Activated T-cell treated with anti-CD3 and anti-CD28 coated beads, Interleukin-2, amount 50 U/mL, for 48 hours (primary cell): Measurements from ENCODE around the gene WNT5B.
"Not testable (repeated sequence)": the region's sequence is repeated elsewhere in the genome, so short reads cannot be mapped to it uniquely, and the experiment has no call there.

Experiments
- DNase-seq, 2 experiments: peaks; one replicate each; pipeline ENCODE4 v3.0.0-alpha.2; 2020

The WNT5B gene

GRCh38 chr12:1692895-1693610 lies 64.0 kb downstream of the WNT5B start:
- DNase-seq, result no peak

- DNase-seq, result not testable (repeated sequence)
Measured at GRCh38 chr12:1695097-1695496, 66.1 kb downstream of the WNT5B start.

- no peak for DNase-seq
Measured at GRCh38 chr12:1695886-1696670, 67.0 kb downstream of the WNT5B start.

GRCh38 chr12:1696800-1697199 lies 67.8 kb downstream of the WNT5B start:
- no peak for DNase-seq
